H1 (cell line): ENCODE measurements around the gene VIM. TPM values are rescaled to one million over a fixed set of nuclear protein-coding genes. Genes with fewer than 3 reads are reported as not detected.

Experiments used
- CTCF ChIA-PET: fragments of 300-600 bp; sonication (Branson Sonifier 250); formaldehyde crosslinking; loops from one replicate; lab custom pipeline; 2021; ENCODE audit not compliant: partially characterized antibody; lab: Charles Lee
- POLR2A ChIA-PET: fragments of 300-600 bp; sonication (Branson Sonifier 250); formaldehyde crosslinking; loops from one replicate; lab custom pipeline; 2021; ENCODE audit warnings: inconsistent platforms; ENCODE audit not compliant: partially characterized antibody; lab: Charles Lee
- DNase-seq, 2 experiments: peaks; one replicate each; pipeline versions ENCODE4 v3.0.0 to v3.0.0-alpha.2; 2010 to 2022; ENCODE audit warnings: low spot score in 2 of 2, low read depth in 1 of 2, mixed read lengths in 1 of 2
- FAIRE-seq: peaks from 2 replicates; lab custom pipeline; 2011; peaks lifted over from hg19 to GRCh38; lab: Jason Lieb, UNC
- H2AFZ ChIP-seq: 2 replicates; pipeline ENCODE4 v1.8.1; 2012; ENCODE audit warnings: low read length, inconsistent platforms
- H2AK5ac ChIP-seq: 2 replicates; pipeline ENCODE4 v1.6.1; 2013; ENCODE audit warnings: low read depth, low read length
- H2BK120ac ChIP-seq: replicated peaks from 2 replicates; pipeline ENCODE3; 2013; ENCODE audit warnings: low read depth, low read length, inconsistent platforms
- H2BK12ac ChIP-seq: 2 replicates; pipeline ENCODE4 v1.6.1; 2013; ENCODE audit warnings: low read depth, low read length
- H2BK15ac ChIP-seq: 2 replicates; pipeline ENCODE4 v1.6.1; 2013; ENCODE audit warnings: low read length
- H2BK20ac ChIP-seq: 2 replicates; pipeline ENCODE4 v1.6.1; 2013; ENCODE audit warnings: low read length
- H2BK5ac ChIP-seq: 2 replicates; pipeline ENCODE4 v1.6.1; 2013; ENCODE audit warnings: low read depth, low read length
- H3K14ac ChIP-seq: 2 replicates; pipeline ENCODE4 v1.6.1; 2013; ENCODE audit warnings: inconsistent platforms; ENCODE audit not compliant: insufficient read length
- H3K18ac ChIP-seq: 2 replicates; pipeline ENCODE4 v1.6.1; 2013; ENCODE audit warnings: low read length; ENCODE audit errors: extremely low read depth
- H3K23ac ChIP-seq: 2 replicates; pipeline ENCODE4 v1.6.1; 2013; ENCODE audit warnings: inconsistent platforms; ENCODE audit not compliant: insufficient read length
- H3K23me2 ChIP-seq: 2 replicates; pipeline ENCODE4 v1.6.1; 2013; ENCODE audit warnings: low read depth, low read length
- H3K27ac ChIP-seq: 2 replicates; pipeline ENCODE4 v1.6.1; 2011; ENCODE audit warnings: low read depth, low read length, inconsistent platforms
- H3K27me3 ChIP-seq, 4 experiments: replicated peaks in 1 of 4; 1 replicate in 1 of 4; 2 replicates in 3 of 4; pipeline versions ENCODE4 v1.6.1 to v1.8.1; 2011 to 2013; ENCODE audit warnings: low read length in 3 of 4, mild to moderate bottlenecking in 3 of 4, inconsistent platforms in 2 of 4, mixed read lengths in 2 of 4, moderate library complexity in 1 of 4; ENCODE audit not compliant: control insufficient read depth in 3 of 4, insufficient read depth in 3 of 4; ENCODE audit errors: extremely low read depth in 1 of 4
- H3K36me3 ChIP-seq, 4 experiments: 2 replicates each; pipeline versions ENCODE4 v1.6.1 to v1.8.1; 2011 to 2013; ENCODE audit warnings: mild to moderate bottlenecking in 4 of 4, low read length in 3 of 4, moderate library complexity in 2 of 4, control low read depth in 1 of 4, inconsistent platforms in 1 of 4; ENCODE audit not compliant: insufficient read depth in 4 of 4, control insufficient read depth in 2 of 4
- H3K4ac ChIP-seq: replicated peaks from 2 replicates; pipeline ENCODE3; 2013; ENCODE audit warnings: low read length, low read depth, mixed read lengths, inconsistent platforms; ENCODE audit not compliant: insufficient read length
- H3K4me1 ChIP-seq, 4 experiments: replicated peaks in 1 of 4; 1 replicate in 1 of 4; 2 replicates in 3 of 4; pipeline versions ENCODE4 v1.6.1 to v1.8.1; 2011 to 2013; ENCODE audit warnings: low read length in 3 of 4, inconsistent platforms in 2 of 4, mixed read lengths in 1 of 4; ENCODE audit not compliant: insufficient read depth in 4 of 4, control insufficient read depth in 3 of 4
- H3K4me2 ChIP-seq, 2 experiments: 2 replicates each; pipeline versions ENCODE4 v1.6.1 to v1.8.1; 2011 to 2013; ENCODE audit warnings: low read depth in 2 of 2, low read length in 2 of 2, control low read depth in 1 of 2, inconsistent platforms in 1 of 2, mild to moderate bottlenecking in 1 of 2; ENCODE audit not compliant: insufficient read depth in 1 of 2
- H3K4me3 ChIP-seq, 4 experiments: fragments of 200-600, 300-600 bp in 1 of 4; sonication (generic), shearing (Covaris generic), sonication (Bioruptor Twin) in 1 of 4; 2 replicates each; pipeline versions ENCODE4 v1.5.1 to v1.8.1; 2011 to 2016; ENCODE audit warnings: low read length in 4 of 4, low read depth in 3 of 4, control low read depth in 2 of 4, inconsistent platforms in 2 of 4, mild to moderate bottlenecking in 2 of 4, mixed read lengths in 1 of 4, moderate library complexity in 1 of 4; ENCODE audit not compliant: insufficient read depth in 2 of 4; ENCODE audit errors: extremely low read depth in 1 of 4
- H3K56ac ChIP-seq: replicated peaks from 2 replicates; pipeline ENCODE3; 2013; ENCODE audit warnings: low read depth, mild to moderate bottlenecking, mixed read lengths, low read length, inconsistent platforms; ENCODE audit not compliant: insufficient read length
- H3K79me1 ChIP-seq: 2 replicates; pipeline ENCODE4 v1.6.1; 2013; ENCODE audit warnings: low read depth, low read length, control low read depth
- H3K79me2 ChIP-seq, 2 experiments: 2 replicates each; pipeline versions ENCODE4 v1.6.1 to v1.8.1; 2012 to 2013; ENCODE audit warnings: low read length in 2 of 2, mild to moderate bottlenecking in 2 of 2, inconsistent platforms in 1 of 2; ENCODE audit not compliant: insufficient read depth in 2 of 2, control insufficient read depth in 1 of 2
- H3K9ac ChIP-seq, 4 experiments: replicated peaks in 1 of 4; 1 replicate in 1 of 4; 2 replicates in 3 of 4; pipeline versions ENCODE4 v1.6.1 to v1.8.1; 2011 to 2013; ENCODE audit warnings: low read depth in 3 of 4, low read length in 3 of 4, control low read depth in 2 of 4, mild to moderate bottlenecking in 2 of 4, moderate library complexity in 2 of 4, inconsistent platforms in 1 of 4; ENCODE audit errors: extremely low read depth in 1 of 4
- H3K9me3 ChIP-seq, 2 experiments: 2 replicates each; pipeline versions ENCODE4 v1.6.1 to v1.8.1; 2012 to 2013; ENCODE audit warnings: mild to moderate bottlenecking in 2 of 2, moderate library complexity in 2 of 2, control low read depth in 1 of 2, inconsistent platforms in 1 of 2, low read depth in 1 of 2, low read length in 1 of 2, mixed read lengths in 1 of 2; ENCODE audit not compliant: insufficient read depth in 2 of 2
- H4K20me1 ChIP-seq, 2 experiments: replicated peaks in 1 of 2; 2 replicates each; pipeline versions ENCODE3 to v1.8.1; 2011 to 2013; ENCODE audit warnings: inconsistent platforms in 2 of 2, low read length in 2 of 2, mild to moderate bottlenecking in 1 of 2; ENCODE audit not compliant: insufficient read depth in 2 of 2, control insufficient read depth in 1 of 2
- H4K5ac ChIP-seq: 2 replicates; pipeline ENCODE4 v1.6.1; 2013; ENCODE audit warnings: low read length, low read depth, mixed read lengths, inconsistent platforms; ENCODE audit not compliant: insufficient read length
- H4K8ac ChIP-seq: 2 replicates; pipeline ENCODE4 v1.8.0; 2013; ENCODE audit warnings: mild to moderate bottlenecking, moderate library complexity, low read length, inconsistent platforms; ENCODE audit not compliant: insufficient read depth; ENCODE audit errors: extremely low read depth
- H4K91ac ChIP-seq: replicated peaks from 2 replicates; pipeline ENCODE3; 2013; ENCODE audit warnings: low read length, mixed read lengths, inconsistent platforms; ENCODE audit not compliant: insufficient read length
- BACH1 ChIP-seq: IDR thresholded peaks from 2 replicates; pipeline ENCODE4 v1.6.1; 2012; ENCODE audit warnings: low read length, improper control_type of control experiment
- BCL11A ChIP-seq, 2 experiments: IDR thresholded peaks; one replicate each; pipeline ENCODE4 v1.6.1; 2011; ENCODE audit warnings: low read depth in 2 of 2, low read length in 2 of 2, mild to moderate bottlenecking in 2 of 2
- CHD1 ChIP-seq: IDR thresholded peaks from 2 replicates; pipeline ENCODE4 v1.6.1; 2012; ENCODE audit warnings: low read depth, low read length, improper control_type of control experiment
- CTBP2 ChIP-seq: IDR thresholded peaks from 2 replicates; pipeline ENCODE4 v1.7.0; 2011; ENCODE audit warnings: borderline replicate concordance, mild to moderate bottlenecking, moderate library complexity, mixed read lengths, low read length; ENCODE audit not compliant: insufficient read depth, insufficient read length
- HDAC2 ChIP-seq, 2 experiments: fragments of 300-600 bp in 1 of 2; sonication (generic) in 1 of 2; IDR thresholded peaks; 2 replicates each; pipeline ENCODE4 v1.6.1; 2011 to 2012; ENCODE audit warnings: low read depth in 2 of 2, low read length in 2 of 2, mild to moderate bottlenecking in 2 of 2, moderate library complexity in 2 of 2, borderline replicate concordance in 1 of 2, inconsistent platforms in 1 of 2
- JUN ChIP-seq: IDR thresholded peaks from 2 replicates; pipeline ENCODE4 v1.6.1; 2011; ENCODE audit warnings: low read depth, mild to moderate bottlenecking, improper control_type of control experiment, low read length
- KDM4A ChIP-seq: IDR thresholded peaks from one replicate; pipeline ENCODE4 v1.7.1; 2012; ENCODE audit warnings: low read depth, mild to moderate bottlenecking, moderate library complexity, low read length, inconsistent platforms; ENCODE audit not compliant: severe bottlenecking
- KDM5A ChIP-seq: fragments of 200-600 bp; IDR thresholded peaks from 2 replicates; pipeline ENCODE4 v1.7.1; 2012; ENCODE audit warnings: mild to moderate bottlenecking, low read length, inconsistent platforms, mixed read lengths
- PHF8 ChIP-seq: fragments of 200-600 bp; sonication (generic); conservative IDR thresholded peaks from 2 replicates; pipeline ENCODE4 v1.7.1; 2012; ENCODE audit warnings: low read depth, mild to moderate bottlenecking, inconsistent platforms, low read length, moderate library complexity
- RFX5 ChIP-seq: IDR thresholded peaks from 2 replicates; pipeline ENCODE4 v1.6.1; 2011; ENCODE audit warnings: low read depth, low read length, improper control_type of control experiment, borderline replicate concordance
- RNF2 ChIP-seq: fragments of 200-900, 300-1000 bp; sonication (generic); IDR thresholded peaks from 2 replicates; pipeline ENCODE4 v1.7.1; 2016; ENCODE audit warnings: borderline replicate concordance, low read depth, mild to moderate bottlenecking, antibody characterized with exemption, low read length; ENCODE audit not compliant: poor library complexity, severe bottlenecking; ENCODE audit errors: missing control alignments
- SP2 ChIP-seq: IDR thresholded peaks from 2 replicates; pipeline ENCODE4 v1.6.1; 2012; ENCODE audit warnings: mild to moderate bottlenecking, low read length, inconsistent platforms
- ZNF274 ChIP-seq: IDR thresholded peaks from 2 replicates; pipeline ENCODE4 v1.7.0; 2012; ENCODE audit warnings: low read length, borderline replicate concordance; ENCODE audit errors: extremely low read depth
- WGBS, 2 experiments: shearing (Covaris generic) in 1 of 2; methylation state at CpG; one replicate each; pipeline versions ENCODE4 v1.1.6 to v1.1.7; 2013 to 2015; ENCODE audit warnings: low lambda C conversion rate in 2 of 2, mixed read lengths in 2 of 2, inconsistent platforms in 1 of 2, low coverage in 1 of 2, missing lambda C conversion rate in 1 of 2; ENCODE audit not compliant: insufficient replicate concordance in 2 of 2, insufficient coverage in 1 of 2, insufficient read length in 1 of 2; ENCODE audit errors: extremely low coverage in 1 of 2, missing lambda C conversion rate in 1 of 2; 5-methylcytosine and 5-hydroxymethylcytosine counted together
- polyA plus RNA-seq, 7 experiments: library from polyadenylated mRNA; depleted of rRNA in 3 of 7; stranded (reverse) in 5 of 7; unstranded in 2 of 7; fragments of >200 nt in 5 of 7; fragments of 200-250 nt in 2 of 7; gene quantifications; 1 replicate in 5 of 7; 2 replicates in 1 of 7; 4 replicates in 1 of 7; pipeline versions ENCODE4 v1.2.1 to v1.2.3, GENCODE V29; 2011 to 2013; ENCODE audit warnings: missing spikeins in 2 of 7, mixed read lengths in 2 of 7
- total RNA-seq: library from RNA; stranded (reverse); fragmentation: NEBNext Ultra II Directional; extraction: Animal tissue kit (Norgen Biotek cat#: 25700); gene quantifications from 2 replicates; pipeline ENCODE4 v1.2.1, GENCODE V29; 2021

VIM gene
- total and polyA plus RNA-seq, 2 of the 8 experiments (the other 6 are each of a cell fraction or from before 2014, with no cell fraction given), result 347 to 372 TPM

DNA sequence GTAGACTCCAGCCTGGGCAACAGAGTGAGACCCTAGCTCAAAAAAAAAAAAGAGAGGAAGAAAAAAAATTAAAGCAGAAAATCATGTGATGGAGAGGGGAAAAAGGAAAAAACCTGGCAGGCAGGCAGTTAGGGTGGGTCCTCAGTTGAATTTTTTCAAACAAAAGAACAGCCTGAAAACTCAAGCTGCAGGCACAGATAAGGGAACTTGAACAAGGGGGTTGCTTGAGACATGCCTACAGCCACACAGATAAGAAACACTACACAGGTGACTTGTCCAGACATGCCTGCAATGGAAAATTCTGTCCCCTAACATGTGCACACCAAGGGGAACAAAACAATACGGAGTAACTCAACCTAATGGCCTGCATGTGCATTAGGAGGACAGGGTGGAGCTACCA lies 19.2 kb downstream of the VIM start:
- Histone ChIP-seq H3K23ac (no peak overlapping the region), H2BK20ac (no peak overlapping the region), H3K4me2 (no peak overlapping the region), H3K18ac (no peak overlapping the region), H4K8ac (no peak overlapping the region; the same call in 1 of the 2 replicates), H3K56ac (no peak overlapping the region), H3K4me1 (no peaks in the 10 kb centered on the region), H3K14ac (no peak overlapping the region), H3K79me2 (no peaks in the 10 kb centered on the region), H3K36me3 (no peaks in the 10 kb centered on the region), H2AK5ac (no peak overlapping the region), H2BK12ac (no peak overlapping the region), H3K4me3 (no peak overlapping the region), H3K23me2 (no peaks in the 10 kb centered on the region), H3K9me3 (peaks cover 0 to 6% of the 10 kb centered on the region in 2 experiments; a peak in 2 of 4 replicates), H2BK5ac (peak overlapping the region; percentile 50; the same call in 1 of the 2 replicates), H4K5ac (no peak overlapping the region), H2BK15ac (no peak overlapping the region), H3K27me3 (no peaks in the 10 kb centered on the region), H2BK120ac (peak overlapping the region; percentile 84), H4K20me1 (no peaks in the 10 kb centered on the region), H3K27ac (no peak overlapping the region; the same call in 1 of the 2 replicates), H3K4ac (no peak overlapping the region), H3K79me1 (no peaks in the 10 kb centered on the region), H4K91ac (peak overlapping the region; percentile 26), H3K9ac (no peak overlapping the region), H2AFZ (peak overlapping the region; percentile 21; the same call in 1 of the 2 replicates)
- DNase-seq, result no peak
- 100% methylated on average over 1 of the region's 1 CpG; no CpG with 5 or more reads in 1 of the 2 experiments for WGBS, 2 experiments
- FAIRE-seq, result no peak
- TF ChIP-seq KDM4A (no peak), BCL11A (IDR thresholded peaks at IDR 0.05; ENCODE audit: low read depth in 2 of 2, low read length in 2 of 2) (no peak), JUN (no peak), HDAC2 (IDR thresholded peaks at IDR 0.05; ENCODE audit: borderline replicate concordance in 1 of 2, low read depth in 2 of 2, low read length in 2 of 2) (no peak), SP2 (no peak), ZNF274 (no peak), RFX5 (no peak), CHD1 (no peak), PHF8 (no peak), BACH1 (no peak), CTBP2 (no peak), KDM5A (no peak), RNF2 (no peak)
- ChIA-PET POLR2A (no interaction called here), CTCF (interaction anchor here (0.7 to 1.4 kb wide), 3 partner anchors 9 to 355 kb away, joined by 3 to 4 read pairs (median 3); no protein-coding TSS in a partner anchor)
